SH-SY5Y (cell line): ENCODE results near the gene ACRV1.

ENCODE experiments used
- GATA2 ChIP-seq: IDR thresholded peaks from 2 replicates; pipeline ENCODE4 v1.6.1; 2011; ENCODE audit warnings: mild to moderate bottlenecking, low read depth, low read length
- GATA3 ChIP-seq: IDR thresholded peaks from 2 replicates; pipeline ENCODE4 v1.6.1; 2011; ENCODE audit warnings: low read depth, mild to moderate bottlenecking, low read length, moderate library complexity

ACRV1 gene

DNA sequence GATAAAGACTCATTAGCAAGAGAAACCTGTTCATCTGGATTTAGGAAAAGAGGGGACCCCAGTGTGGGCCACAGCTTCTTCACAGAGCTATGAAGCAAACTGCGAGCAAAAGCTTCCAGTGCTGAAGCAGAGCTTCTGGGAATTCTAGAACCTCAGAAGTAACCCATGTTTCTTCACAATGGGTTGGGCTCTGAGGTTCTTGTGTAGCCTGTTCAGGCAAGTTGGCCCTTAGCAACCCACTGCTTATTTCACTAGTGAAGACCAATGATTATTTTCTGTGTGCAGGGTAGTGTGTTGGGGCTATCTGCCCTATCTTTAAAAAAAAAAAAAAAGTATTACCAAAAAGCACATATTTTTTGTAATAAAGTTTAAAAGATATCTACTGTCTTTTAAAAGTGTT, at the start of gene ACRV1:
Gene ACRV1 (minus strand): TSS at position 101 of the 400 bp plus-strand sequence. CDS start 67 bp downstream, at position 34.
- TF ChIP-seq GATA3, result no peak
- no peak for TF ChIP-seq GATA2

GRCh38 chr11:125728969-125729368, 48.3 kb upstream of the ACRV1 start:
- no peak for TF ChIP-seq GATA3
- no peak for TF ChIP-seq GATA2

- TF ChIP-seq GATA2 (no peak), GATA3 (no peak)
These were observed 43.5 kb upstream of the ACRV1 start for GRCh38 chr11:125724125-125724524.

- TF ChIP-seq GATA3 (no peak), GATA2 (no peak)
These were observed 40.1 kb upstream of the ACRV1 start for GRCh38 chr11:125720781-125721180.

GRCh38 chr11:125701858-125702621, 21.4 kb upstream of the ACRV1 start:
- TF ChIP-seq GATA3 (no peak), GATA2 (no peak)

DNA sequence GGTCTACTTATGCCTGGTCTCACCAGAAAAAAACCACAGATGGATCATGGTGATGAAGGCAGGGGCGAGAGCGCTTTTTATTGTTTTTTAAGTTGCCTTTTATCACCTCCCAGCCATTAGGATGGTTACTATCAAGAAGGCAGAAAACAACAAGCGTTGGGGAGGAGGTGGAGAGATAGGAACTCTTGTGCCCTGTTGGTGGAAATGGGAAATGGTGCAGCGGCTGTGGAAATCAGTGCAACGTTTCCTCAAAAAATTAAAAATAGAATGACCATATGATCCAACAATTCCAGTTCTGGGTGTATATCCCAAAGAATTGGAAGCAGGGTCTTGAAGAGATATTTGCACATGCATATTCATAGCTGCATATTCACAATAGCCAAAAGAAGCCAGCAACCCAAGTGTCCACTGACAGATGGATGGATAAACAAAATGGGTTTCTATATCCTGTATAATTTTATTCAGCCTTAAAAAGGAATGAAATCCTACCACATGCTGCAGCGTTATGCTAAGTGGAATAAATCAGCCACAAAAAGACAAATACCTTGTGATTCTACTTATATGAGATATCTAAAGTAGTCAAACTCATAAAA, 20.5 kb upstream of the ACRV1 start:
- TF ChIP-seq GATA2, result no peak

DNA sequence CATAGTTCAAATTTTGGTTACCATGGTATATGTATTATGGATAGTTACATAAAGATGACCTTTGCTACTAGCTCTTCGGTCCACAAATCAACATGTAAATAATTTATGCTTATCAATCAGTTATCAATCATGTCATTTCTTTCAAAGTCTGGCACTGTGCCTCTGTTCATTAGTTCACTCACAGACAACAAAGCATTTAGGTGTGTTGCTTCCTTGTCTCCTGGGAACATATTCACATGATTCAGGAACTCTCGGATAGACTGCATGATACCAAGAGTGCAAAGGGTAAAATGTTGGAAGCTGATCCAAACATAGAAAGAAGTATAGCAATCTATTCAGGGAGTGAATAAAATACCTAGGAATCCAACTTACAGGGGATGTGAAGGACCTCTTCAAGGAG, 14.3 kb upstream of the ACRV1 start:
- TF ChIP-seq GATA3 (no peak), GATA2 (no peak)

- no peak for TF ChIP-seq GATA3
- no peak for TF ChIP-seq GATA2
These were observed 12.2 kb upstream of the ACRV1 start for GRCh38 chr11:125692887-125693286.

DNA sequence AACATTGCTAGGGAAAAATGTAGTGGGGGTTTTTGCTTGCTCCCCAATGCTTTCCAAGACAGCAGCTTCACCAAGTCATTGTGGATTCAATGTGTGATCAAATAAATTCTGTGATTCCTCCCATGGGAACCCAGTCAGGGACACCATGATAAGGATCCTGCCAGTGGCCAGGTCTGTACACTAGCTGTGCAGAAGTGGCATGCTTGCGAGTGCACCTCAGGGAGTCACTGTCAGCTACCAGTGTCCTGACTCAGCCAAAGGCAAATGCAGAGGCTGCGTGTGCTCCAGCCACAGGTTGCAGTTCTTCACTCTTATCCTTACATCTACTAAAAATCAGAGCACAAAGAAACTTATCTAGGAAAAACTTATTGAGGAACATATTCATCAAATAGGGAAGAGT, 9.4 kb upstream of the ACRV1 start:
- TF ChIP-seq GATA2 (no peak), GATA3 (no peak)

DNA sequence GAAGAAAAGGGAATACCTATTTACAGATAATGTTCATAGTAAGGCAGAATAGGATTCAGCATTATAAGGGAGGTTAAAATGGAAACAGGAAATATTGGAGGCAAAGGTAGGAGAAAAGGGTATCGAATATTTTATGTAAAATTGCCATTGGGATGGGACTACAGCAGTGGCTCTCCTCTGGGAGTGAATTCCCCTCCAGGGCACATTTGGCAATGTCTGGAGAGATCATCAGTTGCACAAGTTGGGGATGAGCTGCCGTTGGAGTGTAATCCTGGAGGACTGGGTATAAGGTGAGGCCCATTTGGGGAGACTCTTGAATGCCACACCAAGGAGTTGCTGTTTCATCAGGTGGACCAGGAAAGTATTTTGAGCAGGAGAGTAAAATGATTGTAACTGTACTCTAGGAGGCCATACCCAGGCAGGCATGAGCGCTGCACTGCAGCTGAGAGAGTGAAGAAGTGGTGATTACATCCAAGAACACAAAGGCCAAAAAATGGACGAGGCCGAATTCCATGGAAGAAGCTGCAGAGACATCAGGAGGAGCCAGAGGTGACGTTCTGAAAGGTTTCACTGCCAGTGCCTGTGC, 8.7 kb upstream of the ACRV1 start:
- TF ChIP-seq GATA3, result no peak
- no peak for TF ChIP-seq GATA2

DNA sequence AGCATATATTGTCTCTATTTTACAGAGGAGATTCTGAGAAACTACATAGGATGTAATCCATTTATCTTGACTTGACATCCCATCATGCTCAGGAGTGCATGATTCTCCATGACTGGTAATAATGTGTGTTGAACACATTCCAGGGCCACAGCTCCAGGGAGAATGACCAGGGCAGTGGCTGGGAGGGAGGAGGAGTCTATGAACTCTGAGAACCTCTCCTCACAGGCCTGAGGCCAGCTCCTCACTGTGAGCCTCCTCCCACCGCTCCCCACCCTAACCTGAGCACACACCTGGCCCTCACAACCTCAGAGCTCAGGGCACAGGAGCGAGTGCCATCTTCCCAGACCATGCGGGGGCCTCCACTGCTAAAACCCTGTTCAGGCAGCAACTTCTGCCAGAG, 8.0 kb upstream of the ACRV1 start:
- TF ChIP-seq GATA3 (no peak), GATA2 (no peak)

DNA sequence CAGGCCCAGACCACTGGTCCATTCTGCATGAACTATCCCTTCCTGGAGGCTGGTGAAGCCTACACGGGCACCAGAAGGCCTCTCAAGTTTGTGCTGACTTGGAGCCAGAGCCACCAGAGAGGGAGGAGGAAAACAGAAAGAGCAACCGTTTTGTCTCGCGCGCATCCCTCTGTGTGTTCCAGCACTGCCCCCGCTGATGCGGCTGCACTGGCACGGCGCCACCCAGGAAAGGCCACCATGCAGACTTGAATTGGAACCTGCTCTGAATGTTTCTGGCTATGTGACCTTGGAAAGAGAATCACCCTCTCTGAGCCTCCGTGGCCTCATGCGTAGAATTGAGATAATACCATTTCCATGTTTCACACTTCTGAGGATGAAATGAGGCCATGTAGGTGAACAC, 7.4 kb upstream of the ACRV1 start:
- TF ChIP-seq GATA3 (no peak), GATA2 (no peak)

DNA sequence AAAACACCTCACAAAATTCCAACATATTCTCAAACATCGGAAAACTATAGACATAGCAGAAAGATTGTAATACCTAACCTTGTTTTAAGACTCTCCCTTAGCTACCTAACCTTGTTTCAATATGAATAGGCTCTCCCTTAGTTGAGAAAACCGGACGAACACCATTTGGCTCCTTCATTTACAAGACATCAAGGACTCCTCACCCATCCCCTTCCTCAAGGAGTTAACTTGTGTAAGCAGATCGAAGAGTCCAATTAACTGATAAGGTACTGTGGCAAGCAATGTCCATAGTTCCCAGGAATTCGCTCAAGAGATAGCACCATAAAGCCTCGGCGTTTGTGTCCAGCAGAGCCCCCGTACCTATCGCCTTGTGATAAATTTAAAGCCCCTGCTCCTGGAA, 4.6 kb upstream of the ACRV1 start:
- TF ChIP-seq GATA2, result no peak

DNA sequence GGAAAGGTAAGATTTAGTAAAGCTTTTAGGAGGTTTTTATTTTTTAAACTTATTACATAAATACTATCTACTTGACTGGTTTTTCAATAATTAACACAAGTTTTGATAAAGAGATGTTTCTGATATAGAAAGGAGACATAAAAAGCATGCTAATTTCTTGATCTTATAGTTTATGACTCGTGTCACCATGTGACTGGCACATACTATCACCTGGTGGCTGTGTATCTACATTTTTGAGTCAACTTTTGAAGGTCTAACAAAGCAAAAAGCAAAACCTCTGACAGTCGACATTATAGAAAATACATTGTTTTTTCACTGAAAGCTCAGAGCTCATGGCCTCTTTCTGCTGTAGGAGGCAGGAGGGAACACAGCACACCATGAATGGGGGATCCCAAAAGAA, 810 bp downstream of the ACRV1 start:
- no peak for TF ChIP-seq GATA3
- TF ChIP-seq GATA2, result no peak

GRCh38 chr11:125679397-125679796, 1.2 kb downstream of the ACRV1 start:
- TF ChIP-seq GATA2 (no peak), GATA3 (no peak)
